Stromal cell of bone marrow (primary cell): Measurements from ENCODE around the gene COL12A1.
"Not testable (repeated sequence)": the region's sequence is repeated elsewhere in the genome, so short reads cannot be mapped to it uniquely, and the experiment has no call there.

ENCODE experiments used
- DNase-seq: peaks from one replicate; pipeline ENCODE4 v3.0.0-alpha.2; 2012; ENCODE audit warnings: low read depth

COL12A1 gene

GRCh38 chr6:75211920-75212590 is 6.2 kb upstream of the COL12A1 start:
- DNase-seq: no peak

- no peak for DNase-seq
Measured at GRCh38 chr6:75210885-75211739, 5.3 kb upstream of the COL12A1 start.

- no peak for DNase-seq
Measured at GRCh38 chr6:75209184-75209723, 3.4 kb upstream of the COL12A1 start.

GRCh38 chr6:75208298-75209183 is 2.7 kb upstream of the COL12A1 start:
- no peak for DNase-seq

- no peak for DNase-seq
Measured at GRCh38 chr6:75206576-75207342, 906 bp upstream of the COL12A1 start.

- no peak for DNase-seq
Measured at GRCh38 chr6:75204959-75205775, 686 bp downstream of the COL12A1 start.

- DNase-seq: peak; percentile 90
Measured at GRCh38 chr6:75204217-75204958, 1.5 kb downstream of the COL12A1 start.

GRCh38 chr6:75203721-75204120 is 2.1 kb downstream of the COL12A1 start:
- no peak for DNase-seq

GRCh38 chr6:75202676-75203131 is 3.1 kb downstream of the COL12A1 start:
- DNase-seq: no peak

GRCh38 chr6:75201901-75202672 is 3.8 kb downstream of the COL12A1 start:
- no peak for DNase-seq

GRCh38 chr6:75201021-75201420 is 4.8 kb downstream of the COL12A1 start:
- no peak for DNase-seq

- no peak for DNase-seq
Measured at GRCh38 chr6:75199889-75200288, 6.0 kb downstream of the COL12A1 start.

- no peak for DNase-seq
Measured at GRCh38 chr6:75196081-75196687, 9.7 kb downstream of the COL12A1 start.

- no peak for DNase-seq
Measured at GRCh38 chr6:75188221-75188925, 17.5 kb downstream of the COL12A1 start.

- not testable (repeated sequence) for DNase-seq
Measured at GRCh38 chr6:75186581-75186980, 19.3 kb downstream of the COL12A1 start.

GRCh38 chr6:75183099-75183541 is 22.7 kb downstream of the COL12A1 start:
- no peak for DNase-seq

- DNase-seq: no peak
Measured at GRCh38 chr6:75180864-75181263, 25.0 kb downstream of the COL12A1 start.

GRCh38 chr6:75178757-75179156 is 27.1 kb downstream of the COL12A1 start:
- no peak for DNase-seq
